ENCODE data around the gene RIBC2. TPM values are rescaled to one million over a fixed set of nuclear protein-coding genes. Genes with fewer than 3 reads are reported as not detected.

The RIBC2 gene
- polyA plus RNA-seq, 2 of the 4 experiments (the other 2 are of a cell fraction) = 3.0 to 3.8 TPM

DNA sequence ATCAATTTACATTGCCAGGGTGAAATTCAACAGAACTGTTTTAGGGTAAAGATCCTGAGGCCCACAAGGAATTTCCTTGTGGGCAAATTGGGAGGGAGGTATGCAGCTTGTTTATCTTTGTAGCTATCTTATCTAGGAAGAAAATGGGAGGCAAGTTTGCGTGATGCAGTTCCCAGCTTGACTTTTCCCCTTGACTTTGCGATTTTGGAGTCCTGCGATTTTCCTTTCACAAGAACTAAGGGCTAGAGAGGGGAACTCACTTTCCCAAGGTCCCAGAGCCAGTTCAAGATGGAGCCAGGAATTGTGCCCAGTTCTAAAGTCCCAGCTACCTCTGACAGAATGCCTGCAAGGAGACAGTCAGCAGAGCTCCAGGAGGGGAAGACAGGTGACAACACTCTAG, 30.7 kb downstream of the RIBC2 start:
- FAIRE-seq (no peak), DNase-seq (ENCODE audit: low read depth in 1 of 2, low spot score in 1 of 2) (no peak), ATAC-seq (no peak)
- H3K4me2 ChIP-seq = no peak overlapping the region
- no peak overlapping the region for H3K27ac ChIP-seq
- 94% methylated on average over 3 of the region's 3 CpGs for WGBS (ENCODE audit: missing lambda C conversion rate)
- peaks cover 3% of the 10 kb centered on the region; the same call in 1 of the 3 replicates for H3K4me1 ChIP-seq
- ChIA-PET POLR2A (no interaction called here), CTCF (interaction anchor here (2.7 to 6.7 kb wide), 2 partner anchors 109 to 200 kb away, joined by 5 to 71 read pairs; no protein-coding TSS in a partner anchor)
- no peak overlapping the region for H3K4me3 ChIP-seq
- TF ChIP-seq HEYL (CRISPR knock-in tag; IDR thresholded peaks at IDR 0.05) (no peak), NPAS2 (CRISPR knock-in tag; IDR thresholded peaks at IDR 0.05; ENCODE audit: borderline replicate concordance) (no peak), CHD4 (IDR thresholded peaks at IDR 0.05; ENCODE audit: borderline replicate concordance) (no peak)
- TF ChIP-seq, protein P1, sequence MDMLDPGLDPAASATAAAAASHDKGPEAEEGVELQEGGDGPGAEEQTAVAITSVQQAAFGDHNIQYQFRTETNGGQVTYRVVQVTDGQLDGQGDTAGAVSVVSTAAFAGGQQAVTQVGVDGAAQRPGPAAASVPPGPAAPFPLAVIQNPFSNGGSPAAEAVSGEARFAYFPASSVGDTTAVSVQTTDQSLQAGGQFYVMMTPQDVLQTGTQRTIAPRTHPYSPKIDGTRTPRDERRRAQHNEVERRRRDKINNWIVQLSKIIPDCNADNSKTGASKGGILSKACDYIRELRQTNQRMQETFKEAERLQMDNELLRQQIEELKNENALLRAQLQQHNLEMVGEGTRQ (IDR thresholded peaks at IDR 0.05) = no peak
- no peaks in the 10 kb centered on the region for H3K9me3 ChIP-seq

- 89% methylated on average over 14 of the region's 14 CpGs for WGBS (ENCODE audit: missing lambda C conversion rate)
Observed at GRCh38 chr22:45445031-45445710, 31.7 kb downstream of the RIBC2 start.

More at GRCh38 chr22:45445031-45445710, 31.7 kb downstream of the RIBC2 start:
- FAIRE-seq = no peak
- Histone ChIP-seq H3K4me3 (no peak overlapping the region), H3K27ac (no peak overlapping the region), H3K9me3 (no peaks in the 10 kb centered on the region), H3K4me1 (peaks cover 3% of the 10 kb centered on the region; the same call in 1 of the 3 replicates), H3K4me2 (no peak overlapping the region)
- no peak for TF ChIP-seq JUN (IDR thresholded peaks at IDR 0.05)
- no peak for TF ChIP-seq RARB (CRISPR knock-in tag; IDR thresholded peaks at IDR 0.05)
- no peak for TF ChIP-seq BCL3 (IDR thresholded peaks at IDR 0.05)
- TF ChIP-seq RNF2 (IDR thresholded peaks at IDR 0.05; ENCODE audit: borderline replicate concordance, low read depth) = no peak
- no peak for TF ChIP-seq JUNB (IDR thresholded peaks at IDR 0.05)
- no peak for TF ChIP-seq BHLHE40 (IDR thresholded peaks at IDR 0.05; ENCODE audit: low read depth, low read length)
- TF ChIP-seq NR3C1 (IDR thresholded peaks at IDR 0.05) = no peak
- no peak for TF ChIP-seq FOXS1 (CRISPR knock-in tag; IDR thresholded peaks at IDR 0.05)
- no peak for TF ChIP-seq ESRRA (IDR thresholded peaks at IDR 0.05; ENCODE audit: borderline replicate concordance, low read length)
- TF ChIP-seq EHF (CRISPR knock-in tag; IDR thresholded peaks at IDR 0.05) = no peak
- no peak for TF ChIP-seq POLR2A (IDR thresholded peaks at IDR 0.05; ENCODE audit: low read length)
- TF ChIP-seq RCOR1 (IDR thresholded peaks at IDR 0.05; ENCODE audit: low read depth, low read length) = no peak
- TF ChIP-seq, protein P2, sequence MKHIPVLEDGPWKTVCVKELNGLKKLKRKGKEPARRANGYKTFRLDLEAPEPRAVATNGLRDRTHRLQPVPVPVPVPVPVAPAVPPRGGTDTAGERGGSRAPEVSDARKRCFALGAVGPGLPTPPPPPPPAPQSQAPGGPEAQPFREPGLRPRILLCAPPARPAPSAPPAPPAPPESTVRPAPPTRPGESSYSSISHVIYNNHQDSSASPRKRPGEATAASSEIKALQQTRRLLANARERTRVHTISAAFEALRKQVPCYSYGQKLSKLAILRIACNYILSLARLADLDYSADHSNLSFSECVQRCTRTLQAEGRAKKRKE (CRISPR knock-in tag; IDR thresholded peaks at IDR 0.05; ENCODE audit: low read depth) = no peak
- TF ChIP-seq HEYL (CRISPR knock-in tag; IDR thresholded peaks at IDR 0.05) = no peak
- TF ChIP-seq, protein P3, sequence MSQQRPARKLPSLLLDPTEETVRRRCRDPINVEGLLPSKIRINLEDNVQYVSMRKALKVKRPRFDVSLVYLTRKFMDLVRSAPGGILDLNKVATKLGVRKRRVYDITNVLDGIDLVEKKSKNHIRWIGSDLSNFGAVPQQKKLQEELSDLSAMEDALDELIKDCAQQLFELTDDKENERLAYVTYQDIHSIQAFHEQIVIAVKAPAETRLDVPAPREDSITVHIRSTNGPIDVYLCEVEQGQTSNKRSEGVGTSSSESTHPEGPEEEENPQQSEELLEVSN (IDR thresholded peaks at IDR 0.05; ENCODE audit: borderline replicate concordance, low read depth) = no peak
- no peak for TF ChIP-seq KDM1A (IDR thresholded peaks at IDR 0.05; ENCODE audit: low read depth)
- no peak for TF ChIP-seq HES2 (IDR thresholded peaks at IDR 0.05)
- TF ChIP-seq NPAS2 (CRISPR knock-in tag; IDR thresholded peaks at IDR 0.05; ENCODE audit: borderline replicate concordance) = no peak
- no peak for TF ChIP-seq REST (IDR thresholded peaks at IDR 0.05)
- POLR2A ChIA-PET = no interaction called here
- CTCF ChIA-PET = no interaction called here
- no peak for ATAC-seq
- no peak for DNase-seq (ENCODE audit: low read depth in 1 of 2, low spot score in 1 of 2)
